ENCODE data around the gene NCMAP.

DNA sequence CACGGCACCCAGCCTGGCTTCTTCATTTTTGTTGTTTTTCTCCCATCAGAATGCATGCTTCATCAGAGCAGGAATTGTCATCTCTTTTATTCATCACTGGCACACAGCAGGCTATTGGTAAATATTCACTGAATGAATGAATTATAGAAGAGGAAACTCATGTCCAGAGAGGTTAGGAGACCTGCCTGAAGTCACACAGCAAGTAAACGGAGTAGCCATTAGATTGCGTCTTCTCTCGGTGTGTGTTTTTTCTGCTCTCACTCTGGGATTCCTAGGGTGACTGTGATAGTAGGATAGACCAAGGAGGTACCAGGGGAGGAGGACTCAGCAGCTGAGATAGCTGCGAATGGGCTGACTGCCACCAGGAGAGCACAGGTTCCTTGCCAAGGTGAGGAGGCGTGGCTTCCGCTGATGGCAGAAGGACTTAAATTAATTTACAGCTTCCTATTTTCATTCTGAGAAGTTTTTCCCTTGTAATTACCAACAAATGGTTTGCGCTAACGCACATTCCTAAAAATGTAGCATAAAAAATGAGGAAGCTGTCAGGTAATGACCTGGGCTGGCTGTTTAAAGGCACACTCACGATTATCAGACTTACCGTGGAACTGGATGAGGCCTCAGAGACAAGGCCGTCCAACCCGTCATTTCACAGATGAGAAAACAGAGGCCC is 4.5 kb upstream of the NCMAP start:
- no peak for TF ChIP-seq POLR2A (IDR thresholded peaks at IDR 0.05; ENCODE audit: low read length)
- TF ChIP-seq, protein P1, sequence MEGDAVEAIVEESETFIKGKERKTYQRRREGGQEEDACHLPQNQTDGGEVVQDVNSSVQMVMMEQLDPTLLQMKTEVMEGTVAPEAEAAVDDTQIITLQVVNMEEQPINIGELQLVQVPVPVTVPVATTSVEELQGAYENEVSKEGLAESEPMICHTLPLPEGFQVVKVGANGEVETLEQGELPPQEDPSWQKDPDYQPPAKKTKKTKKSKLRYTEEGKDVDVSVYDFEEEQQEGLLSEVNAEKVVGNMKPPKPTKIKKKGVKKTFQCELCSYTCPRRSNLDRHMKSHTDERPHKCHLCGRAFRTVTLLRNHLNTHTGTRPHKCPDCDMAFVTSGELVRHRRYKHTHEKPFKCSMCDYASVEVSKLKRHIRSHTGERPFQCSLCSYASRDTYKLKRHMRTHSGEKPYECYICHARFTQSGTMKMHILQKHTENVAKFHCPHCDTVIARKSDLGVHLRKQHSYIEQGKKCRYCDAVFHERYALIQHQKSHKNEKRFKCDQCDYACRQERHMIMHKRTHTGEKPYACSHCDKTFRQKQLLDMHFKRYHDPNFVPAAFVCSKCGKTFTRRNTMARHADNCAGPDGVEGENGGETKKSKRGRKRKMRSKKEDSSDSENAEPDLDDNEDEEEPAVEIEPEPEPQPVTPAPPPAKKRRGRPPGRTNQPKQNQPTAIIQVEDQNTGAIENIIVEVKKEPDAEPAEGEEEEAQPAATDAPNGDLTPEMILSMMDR (IDR thresholded peaks at IDR 0.05) = no peak
- TF ChIP-seq EP300 (IDR thresholded peaks at IDR 0.05) = no peak
- no peak for TF ChIP-seq RARB (CRISPR knock-in tag; IDR thresholded peaks at IDR 0.05)
- TF ChIP-seq CHD4 (IDR thresholded peaks at IDR 0.05; ENCODE audit: borderline replicate concordance) = no peak
- TF ChIP-seq EHMT2 (IDR thresholded peaks at IDR 0.05; ENCODE audit: low read depth) = no peak
- TF ChIP-seq TP53 (CRISPR knock-in tag; IDR thresholded peaks at IDR 0.05) = no peak
- no peak for TF ChIP-seq MAZ (IDR thresholded peaks at IDR 0.05; ENCODE audit: borderline replicate concordance, low read depth, low read length)
- TF ChIP-seq, protein P2, sequence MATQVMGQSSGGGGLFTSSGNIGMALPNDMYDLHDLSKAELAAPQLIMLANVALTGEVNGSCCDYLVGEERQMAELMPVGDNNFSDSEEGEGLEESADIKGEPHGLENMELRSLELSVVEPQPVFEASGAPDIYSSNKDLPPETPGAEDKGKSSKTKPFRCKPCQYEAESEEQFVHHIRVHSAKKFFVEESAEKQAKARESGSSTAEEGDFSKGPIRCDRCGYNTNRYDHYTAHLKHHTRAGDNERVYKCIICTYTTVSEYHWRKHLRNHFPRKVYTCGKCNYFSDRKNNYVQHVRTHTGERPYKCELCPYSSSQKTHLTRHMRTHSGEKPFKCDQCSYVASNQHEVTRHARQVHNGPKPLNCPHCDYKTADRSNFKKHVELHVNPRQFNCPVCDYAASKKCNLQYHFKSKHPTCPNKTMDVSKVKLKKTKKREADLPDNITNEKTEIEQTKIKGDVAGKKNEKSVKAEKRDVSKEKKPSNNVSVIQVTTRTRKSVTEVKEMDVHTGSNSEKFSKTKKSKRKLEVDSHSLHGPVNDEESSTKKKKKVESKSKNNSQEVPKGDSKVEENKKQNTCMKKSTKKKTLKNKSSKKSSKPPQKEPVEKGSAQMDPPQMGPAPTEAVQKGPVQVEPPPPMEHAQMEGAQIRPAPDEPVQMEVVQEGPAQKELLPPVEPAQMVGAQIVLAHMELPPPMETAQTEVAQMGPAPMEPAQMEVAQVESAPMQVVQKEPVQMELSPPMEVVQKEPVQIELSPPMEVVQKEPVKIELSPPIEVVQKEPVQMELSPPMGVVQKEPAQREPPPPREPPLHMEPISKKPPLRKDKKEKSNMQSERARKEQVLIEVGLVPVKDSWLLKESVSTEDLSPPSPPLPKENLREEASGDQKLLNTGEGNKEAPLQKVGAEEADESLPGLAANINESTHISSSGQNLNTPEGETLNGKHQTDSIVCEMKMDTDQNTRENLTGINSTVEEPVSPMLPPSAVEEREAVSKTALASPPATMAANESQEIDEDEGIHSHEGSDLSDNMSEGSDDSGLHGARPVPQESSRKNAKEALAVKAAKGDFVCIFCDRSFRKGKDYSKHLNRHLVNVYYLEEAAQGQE (IDR thresholded peaks at IDR 0.05) = no peak

Data from A549 (cell line).